ENCODE results near the gene ATP8A2. TPM values are rescaled to one million over a fixed set of nuclear protein-coding genes. Genes with fewer than 3 reads are reported as not detected.

ATP8A2 gene
- total and polyA plus RNA-seq, 10 of the 15 experiments (the other 5 are each of a cell fraction or from before 2014, with no cell fraction given), result 0.01 to 0.04 (median 0.04) TPM; not detected in 7

GRCh38 chr13:25948910-25949309 is 577.1 kb downstream of the ATP8A2 start (continued):
- TF ChIP-seq, protein P1, sequence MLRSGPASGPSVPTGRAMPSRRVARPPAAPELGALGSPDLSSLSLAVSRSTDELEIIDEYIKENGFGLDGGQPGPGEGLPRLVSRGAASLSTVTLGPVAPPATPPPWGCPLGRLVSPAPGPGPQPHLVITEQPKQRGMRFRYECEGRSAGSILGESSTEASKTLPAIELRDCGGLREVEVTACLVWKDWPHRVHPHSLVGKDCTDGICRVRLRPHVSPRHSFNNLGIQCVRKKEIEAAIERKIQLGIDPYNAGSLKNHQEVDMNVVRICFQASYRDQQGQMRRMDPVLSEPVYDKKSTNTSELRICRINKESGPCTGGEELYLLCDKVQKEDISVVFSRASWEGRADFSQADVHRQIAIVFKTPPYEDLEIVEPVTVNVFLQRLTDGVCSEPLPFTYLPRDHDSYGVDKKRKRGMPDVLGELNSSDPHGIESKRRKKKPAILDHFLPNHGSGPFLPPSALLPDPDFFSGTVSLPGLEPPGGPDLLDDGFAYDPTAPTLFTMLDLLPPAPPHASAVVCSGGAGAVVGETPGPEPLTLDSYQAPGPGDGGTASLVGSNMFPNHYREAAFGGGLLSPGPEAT (IDR thresholded peaks at IDR 0.05; ENCODE audit: low read depth), result no peak
- TF ChIP-seq MXI1 (IDR thresholded peaks at IDR 0.05; ENCODE audit: low read depth, low read length), result no peak
- TF ChIP-seq CHD2 (IDR thresholded peaks at IDR 0.05; ENCODE audit: borderline replicate concordance, low read depth, low read length), result no peak
- no peak for TF ChIP-seq ETV6 (conservative IDR thresholded peaks at IDR 0.05 in 1 of 2, IDR thresholded peaks at IDR 0.05 in 1 of 2; ENCODE audit: borderline replicate concordance in 1 of 2, low read depth in 1 of 2)
- TF ChIP-seq SIX5 (IDR thresholded peaks at IDR 0.05; ENCODE audit: low read depth, low read length, severe bottlenecking), result no peak

GRCh38 chr13:25951831-25952230 is 580.1 kb downstream of the ATP8A2 start:
- RAD21 ChIA-PET (ENCODE audit: unreplicated experiment), result no interaction called here
- H3K4me3 ChIP-seq, result no peak overlapping the region
- no TSS peak for BruUV-seq (replicated peaks)
- H3K9me3 ChIP-seq (replicated peaks; ENCODE audit: control insufficient read depth, insufficient read depth, low read length), result no peaks in the 10 kb centered on the region
- H3K9ac ChIP-seq (ENCODE audit: control insufficient read depth, insufficient read depth, low read length), result no peak overlapping the region
- H2AFZ ChIP-seq (ENCODE audit: control insufficient read depth, low read depth, low read length), result no peak overlapping the region
- SMC1A ChIA-PET (ENCODE audit: uncharacterized antibody, unreplicated experiment), result no interaction called here
- H3K4me2 ChIP-seq (ENCODE audit: control insufficient read depth, insufficient read depth), result no peak overlapping the region
- WGBS (ENCODE audit: insufficient coverage, insufficient replicate concordance, low lambda C conversion rate, missing lambda C conversion rate), result 9% methylated on average over 4 of the region's 4 CpGs
- intact Hi-C loops (cut with micrococcal nuclease; ENCODE audit: unreplicated experiment), result no loop called here
- H3K27me3 ChIP-seq (replicated peaks in 1 of 2; ENCODE audit: control insufficient read depth in 2 of 2, insufficient read depth in 2 of 2, low read length in 1 of 2), result no peaks in the 10 kb centered on the region
- no peaks in the 10 kb centered on the region for H3K4me1 ChIP-seq (ENCODE audit: control insufficient read depth, insufficient read depth, low read length)
- ATAC-seq (no peak), DNase-seq (ENCODE audit: low read depth, low spot score) (no peak), FAIRE-seq (no peak)
- CTCF ChIA-PET, result no interaction called here
- no peaks in the 10 kb centered on the region for H4K20me1 ChIP-seq (ENCODE audit: control insufficient read depth, insufficient read depth)
- no peaks in the 10 kb centered on the region for H3K36me3 ChIP-seq (ENCODE audit: control insufficient read depth in 2 of 2, insufficient read depth in 2 of 2, low read length in 1 of 2)
- TF ChIP-seq SRF (IDR thresholded peaks at IDR 0.05; ENCODE audit: low read depth in 2 of 2, low read length in 2 of 2), result no peak
- TF ChIP-seq ZBTB11 (CRISPR knock-in tag; IDR thresholded peaks at IDR 0.05), result no peak
- TF ChIP-seq NR2C2 (IDR thresholded peaks at IDR 0.05; ENCODE audit: borderline replicate concordance, control insufficient read depth, insufficient read length, low read depth), result no peak
- no peak for TF ChIP-seq ATF7 (IDR thresholded peaks at IDR 0.05; ENCODE audit: low read depth)
- TF ChIP-seq, protein P2, sequence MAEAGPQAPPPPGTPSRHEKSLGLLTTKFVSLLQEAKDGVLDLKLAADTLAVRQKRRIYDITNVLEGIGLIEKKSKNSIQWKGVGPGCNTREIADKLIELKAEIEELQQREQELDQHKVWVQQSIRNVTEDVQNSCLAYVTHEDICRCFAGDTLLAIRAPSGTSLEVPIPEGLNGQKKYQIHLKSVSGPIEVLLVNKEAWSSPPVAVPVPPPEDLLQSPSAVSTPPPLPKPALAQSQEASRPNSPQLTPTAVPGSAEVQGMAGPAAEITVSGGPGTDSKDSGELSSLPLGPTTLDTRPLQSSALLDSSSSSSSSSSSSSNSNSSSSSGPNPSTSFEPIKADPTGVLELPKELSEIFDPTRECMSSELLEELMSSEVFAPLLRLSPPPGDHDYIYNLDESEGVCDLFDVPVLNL (IDR thresholded peaks at IDR 0.05; ENCODE audit: low read depth, low read length), result no peak
- TF ChIP-seq PAX5 (IDR thresholded peaks at IDR 0.05; ENCODE audit: borderline replicate concordance, low read depth, low read length), result no peak
- in situ Hi-C loops (cut with MboI), result no loop called here
- H3K27ac ChIP-seq (ENCODE audit: control insufficient read depth, insufficient read depth), result no peak overlapping the region
- POLR2A ChIA-PET, result no interaction called here
- H3K79me2 ChIP-seq (ENCODE audit: control insufficient read depth, insufficient read depth, low read length), result no peaks in the 10 kb centered on the region

All from GM12878 (cell line).